Uterus (tissue), 2 donors: Measurements from ENCODE around the gene GPR162.
A peak's percentile ranks its signal among the peaks of the same experiment; 100 is the strongest.

Experiments used
- POLR2A ChIP-seq, 2 donors: fragments of 450-650 bp; IDR thresholded peaks; one replicate each; pipeline ENCODE4 v1.6.1; 2016; ENCODE audit warnings: antibody characterized with exemption in 2 of 2, mild to moderate bottlenecking in 1 of 2, moderate library complexity in 1 of 2
- TF ChIP-seq, protein P1 (sequence below), 4 experiments: fragments of 200-600 bp in 2 of 4; fragments of 450-650 bp in 2 of 4; sonication (generic) in 2 of 4; IDR thresholded peaks; one replicate each; pipeline ENCODE4 v1.5.1; 2016 to 2019; ENCODE audit warnings: antibody characterized with exemption in 4 of 4, mild to moderate bottlenecking in 2 of 4, moderate library complexity in 1 of 4

DNA sequence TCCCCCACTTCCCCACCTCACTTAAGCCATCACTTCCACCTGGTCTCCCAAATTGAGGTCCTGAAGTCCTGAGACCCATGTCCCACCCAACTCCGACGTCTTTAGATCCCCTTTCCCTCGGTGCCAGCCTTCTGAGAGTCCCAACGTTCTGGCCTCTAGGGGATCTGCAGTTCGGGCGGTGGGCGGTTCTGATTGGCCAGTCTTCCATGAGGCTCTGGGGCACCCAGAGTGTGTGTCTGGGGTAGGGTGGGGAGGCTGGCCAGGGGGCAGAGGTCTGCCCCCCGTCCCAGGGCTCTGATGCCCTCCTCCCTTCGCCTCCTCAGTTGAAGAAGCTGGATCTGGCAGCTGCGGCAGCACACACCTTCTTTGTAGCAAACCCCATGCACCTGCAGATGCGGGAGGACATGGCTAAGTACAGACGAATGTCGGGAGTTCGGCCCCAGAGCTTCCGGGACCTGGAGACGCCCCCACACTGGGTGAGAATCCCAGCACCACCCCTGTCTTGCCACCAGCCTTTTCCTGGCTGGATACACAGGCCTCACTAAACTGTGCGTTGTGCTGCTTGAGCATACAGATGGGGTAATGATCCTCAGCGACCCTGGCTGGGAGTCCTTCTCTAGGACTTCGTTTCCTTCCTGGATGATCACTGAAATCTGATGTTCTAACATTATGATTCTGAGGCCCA is 8.1 kb downstream of the GPR162 start:
- no peak for TF ChIP-seq POLR2A (IDR thresholded peaks at IDR 0.05)
- TF ChIP-seq, protein P1, sequence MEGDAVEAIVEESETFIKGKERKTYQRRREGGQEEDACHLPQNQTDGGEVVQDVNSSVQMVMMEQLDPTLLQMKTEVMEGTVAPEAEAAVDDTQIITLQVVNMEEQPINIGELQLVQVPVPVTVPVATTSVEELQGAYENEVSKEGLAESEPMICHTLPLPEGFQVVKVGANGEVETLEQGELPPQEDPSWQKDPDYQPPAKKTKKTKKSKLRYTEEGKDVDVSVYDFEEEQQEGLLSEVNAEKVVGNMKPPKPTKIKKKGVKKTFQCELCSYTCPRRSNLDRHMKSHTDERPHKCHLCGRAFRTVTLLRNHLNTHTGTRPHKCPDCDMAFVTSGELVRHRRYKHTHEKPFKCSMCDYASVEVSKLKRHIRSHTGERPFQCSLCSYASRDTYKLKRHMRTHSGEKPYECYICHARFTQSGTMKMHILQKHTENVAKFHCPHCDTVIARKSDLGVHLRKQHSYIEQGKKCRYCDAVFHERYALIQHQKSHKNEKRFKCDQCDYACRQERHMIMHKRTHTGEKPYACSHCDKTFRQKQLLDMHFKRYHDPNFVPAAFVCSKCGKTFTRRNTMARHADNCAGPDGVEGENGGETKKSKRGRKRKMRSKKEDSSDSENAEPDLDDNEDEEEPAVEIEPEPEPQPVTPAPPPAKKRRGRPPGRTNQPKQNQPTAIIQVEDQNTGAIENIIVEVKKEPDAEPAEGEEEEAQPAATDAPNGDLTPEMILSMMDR (IDR thresholded peaks at IDR 0.05) = peak in 1 of 4 experiments; percentile 15
